NOMO-1 (cell line): ENCODE results near the gene RAD54L.
"Not testable (repeated sequence)": the region's sequence is repeated elsewhere in the genome, so short reads cannot be mapped to it uniquely, and the experiment has no call there.

Experiments
- DNase-seq, 2 experiments: peaks; one replicate each; lab custom pipeline; 2025; ENCODE audit not compliant: unreplicated experiment in 2 of 2; lab: John Stamatoyannopoulos, UW

The RAD54L gene

GRCh38 chr1:46247436-46248121 is at the start of gene RAD54L:
Gene RAD54L (plus strand): TSS chr1:46247763. CDS start chr1:46248406, 643 bp downstream.
- peak; percentile 99 for DNase-seq

- peak; percentile 61 to 72 for DNase-seq
Measured at GRCh38 chr1:46197964-46198811, 49.4 kb upstream of the RAD54L start, which contains the start of gene POMGNT1. Gene POMGNT1 (minus strand): TSS chr1:46198434. CDS start chr1:46197821, 613 bp downstream.

- DNase-seq = no peak
Measured at GRCh38 chr1:46199233-46199749, 48.3 kb upstream of the RAD54L start.

GRCh38 chr1:46203738-46204405 is 43.7 kb upstream of the RAD54L start:
- no peak for DNase-seq

- DNase-seq = no peak
Measured at GRCh38 chr1:46204406-46204742, 43.2 kb upstream of the RAD54L start.

GRCh38 chr1:46205141-46205540 is 42.4 kb upstream of the RAD54L start:
- DNase-seq = no peak

GRCh38 chr1:46205791-46206190 is 41.8 kb upstream of the RAD54L start:
- DNase-seq = no peak

GRCh38 chr1:46206399-46206798 is 41.2 kb upstream of the RAD54L start:
- DNase-seq = no peak

- no peak for DNase-seq
Measured at GRCh38 chr1:46210561-46210960, 37.0 kb upstream of the RAD54L start.

- no peak for DNase-seq
Measured at GRCh38 chr1:46211051-46211450, 36.5 kb upstream of the RAD54L start.

- DNase-seq = no peak
Measured at GRCh38 chr1:46215504-46215903, 32.1 kb upstream of the RAD54L start.

- DNase-seq = no peak
Measured at GRCh38 chr1:46218443-46218842, 29.1 kb upstream of the RAD54L start.

GRCh38 chr1:46219551-46220520 is 27.7 kb upstream of the RAD54L start:
- DNase-seq = no peak

GRCh38 chr1:46220808-46221207 is 26.8 kb upstream of the RAD54L start:
- DNase-seq = no peak

GRCh38 chr1:46221749-46222148 is 25.8 kb upstream of the RAD54L start:
- DNase-seq = no peak

GRCh38 chr1:46223055-46223454 is 24.5 kb upstream of the RAD54L start:
- DNase-seq = not testable (repeated sequence)

GRCh38 chr1:46223472-46223943 is 24.1 kb upstream of the RAD54L start:
- DNase-seq = peak; percentile 53 to 78

- no peak for DNase-seq
Measured at GRCh38 chr1:46224966-46225365, 22.6 kb upstream of the RAD54L start.

GRCh38 chr1:46231231-46231630 is 16.3 kb upstream of the RAD54L start:
- DNase-seq = not testable (repeated sequence)

GRCh38 chr1:46236882-46237281 is 10.7 kb upstream of the RAD54L start:
- DNase-seq = no peak
